Right lung (tissue), 5 donors: ENCODE measurements around the gene FRMD3. TPM values are rescaled to one million over a fixed set of nuclear protein-coding genes. Genes with fewer than 3 reads are reported as not detected.
A peak's percentile ranks its signal among the peaks of the same experiment; 100 is the strongest.
"Not testable (repeated sequence)": the region's sequence is repeated elsewhere in the genome, so short reads cannot be mapped to it uniquely, and the experiment has no call there.

Experiments used
- DNase-seq, 2 donors: peaks; one replicate each; pipeline ENCODE4 v3.0.0-alpha.2; 2013
- polyA plus RNA-seq, 5 donors: library from polyadenylated mRNA; unstranded; fragments of 120-200 nt; gene quantifications; one replicate each; pipeline versions ENCODE4 v1.2.1 to v1.2.3, GENCODE V29; 2013; ENCODE audit warnings: inconsistent platforms in 1 of 5, low replicate concordance in 1 of 5; ENCODE audit not compliant: insufficient read length in 5 of 5, insufficient read depth in 1 of 5

The FRMD3 gene
- polyA plus RNA-seq, 5 donors, result 2.2 to 2.9 (median 2.5) TPM

GRCh38 chr9:83526211-83526610 is 12.0 kb downstream of the FRMD3 start:
- DNase-seq, result no peak

DNA sequence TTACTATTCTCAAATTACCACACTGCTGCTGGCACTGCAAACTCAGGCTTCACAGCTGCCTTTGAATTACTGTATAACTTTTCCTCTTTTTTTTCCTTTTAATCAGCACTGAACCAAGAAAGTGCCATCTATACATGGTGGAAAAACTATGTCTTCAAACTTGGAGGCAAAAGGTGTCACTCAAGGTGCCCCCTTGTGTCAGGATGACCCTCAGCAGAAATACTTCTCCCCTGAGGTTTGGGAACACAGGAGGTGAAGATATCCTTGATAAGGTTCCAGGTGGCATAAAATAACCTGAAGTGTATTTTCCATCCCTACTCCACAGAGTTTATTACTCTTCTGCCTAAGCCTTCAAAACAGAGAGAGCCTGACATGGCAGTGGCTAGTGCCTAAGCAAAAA is 14.5 kb downstream of the FRMD3 start:
- DNase-seq, result no peak

- no peak for DNase-seq
Observed at GRCh38 chr9:83521411-83521810, 16.8 kb downstream of the FRMD3 start.

- DNase-seq, result no peak
Observed at GRCh38 chr9:83521011-83521410, 17.2 kb downstream of the FRMD3 start.

- DNase-seq, result no peak
Observed at GRCh38 chr9:83520292-83520691, 17.9 kb downstream of the FRMD3 start.

DNA sequence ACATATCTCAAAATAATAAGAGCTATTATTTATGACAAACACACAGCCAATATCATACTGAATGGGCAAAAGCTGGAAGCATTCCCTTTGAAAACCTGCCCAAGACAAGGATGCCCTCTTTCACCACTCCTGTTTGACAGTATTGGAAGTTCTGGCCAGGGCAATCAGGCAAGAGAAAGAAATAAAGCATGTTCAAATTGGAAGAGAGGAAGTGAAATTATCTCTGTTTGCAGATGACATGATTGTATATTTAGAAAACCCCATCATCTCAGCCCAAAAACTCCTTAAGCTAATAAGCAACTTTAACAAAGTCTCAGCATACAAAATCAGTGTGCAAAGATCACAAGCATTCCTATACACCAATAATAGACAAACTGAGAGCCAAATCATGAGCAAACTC is 20.2 kb downstream of the FRMD3 start:
- not testable (repeated sequence) for DNase-seq

- no peak for DNase-seq
Observed at GRCh38 chr9:83514767-83515166, 23.4 kb downstream of the FRMD3 start.

- DNase-seq, result no peak
Observed at GRCh38 chr9:83512621-83513020, 25.6 kb downstream of the FRMD3 start.

GRCh38 chr9:83511051-83511450 is 27.1 kb downstream of the FRMD3 start:
- DNase-seq, result no peak

- peak in 1 of 2 donors; percentile 8 for DNase-seq
Observed at GRCh38 chr9:83509402-83509801, 28.8 kb downstream of the FRMD3 start.

- no peak for DNase-seq
Observed at GRCh38 chr9:83508067-83508466, 30.1 kb downstream of the FRMD3 start.

DNA sequence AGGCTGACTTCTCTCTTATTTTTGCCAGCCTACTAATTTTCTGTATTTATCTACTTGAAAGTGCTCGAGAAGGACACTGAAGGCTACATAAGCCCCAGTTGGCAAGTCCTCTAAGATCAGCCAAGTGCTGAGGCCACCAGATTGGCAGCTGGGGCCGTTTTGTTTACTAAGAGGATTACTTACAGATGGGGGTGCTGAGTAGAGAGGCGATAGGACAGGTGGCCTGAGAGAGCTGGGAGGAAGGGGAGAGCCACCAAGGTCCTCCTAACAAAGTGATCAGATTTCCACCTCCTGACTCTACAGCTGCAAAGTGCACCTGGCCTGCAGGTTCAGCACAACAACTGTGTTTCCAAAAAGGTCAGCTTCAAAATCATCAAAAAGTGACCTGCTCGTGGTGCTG is 32.9 kb downstream of the FRMD3 start:
- no peak for DNase-seq

DNA sequence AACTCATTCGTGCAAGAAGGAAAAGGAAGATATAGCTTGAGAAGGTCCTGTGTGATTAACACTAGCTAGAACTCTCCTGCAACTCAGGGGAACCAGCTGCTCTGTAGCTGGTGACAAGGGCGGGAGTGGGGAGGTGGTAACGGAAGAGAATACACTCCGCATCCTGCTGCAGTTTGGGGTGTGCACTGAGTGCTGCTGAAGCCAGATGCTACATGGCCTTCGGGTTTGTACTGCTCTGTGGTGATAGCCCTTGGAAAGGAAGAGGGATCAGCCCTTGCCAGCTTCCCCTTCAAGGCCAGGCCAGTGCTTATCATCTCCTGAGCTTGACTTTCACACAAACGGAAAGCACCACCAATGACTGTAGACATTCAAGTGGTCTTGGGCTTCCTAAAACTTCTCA is 34.3 kb downstream of the FRMD3 start:
- no peak for DNase-seq

GRCh38 chr9:83501565-83501964 is 36.6 kb downstream of the FRMD3 start:
- DNase-seq, result no peak

- no peak for DNase-seq
Observed at GRCh38 chr9:83497441-83497840, 40.8 kb downstream of the FRMD3 start.

DNA sequence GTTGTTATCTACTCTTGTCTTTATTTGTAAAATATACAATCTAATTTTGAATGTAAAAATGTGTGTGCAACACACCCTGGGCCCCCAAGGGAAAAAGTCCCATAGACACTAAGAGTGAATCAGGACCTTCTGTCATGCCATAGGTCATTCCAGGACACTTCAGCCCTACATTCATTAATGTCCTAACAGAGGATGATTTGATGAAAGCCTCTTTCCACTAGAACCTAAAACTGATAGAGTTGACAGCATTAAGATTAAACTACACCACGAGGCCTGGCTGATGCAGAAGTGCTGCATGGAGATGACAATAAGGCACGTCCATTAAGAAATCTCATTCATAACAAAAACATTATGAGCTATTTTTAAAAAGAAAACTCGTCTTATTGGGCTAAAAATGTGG is 46.2 kb downstream of the FRMD3 start:
- DNase-seq, result no peak

DNA sequence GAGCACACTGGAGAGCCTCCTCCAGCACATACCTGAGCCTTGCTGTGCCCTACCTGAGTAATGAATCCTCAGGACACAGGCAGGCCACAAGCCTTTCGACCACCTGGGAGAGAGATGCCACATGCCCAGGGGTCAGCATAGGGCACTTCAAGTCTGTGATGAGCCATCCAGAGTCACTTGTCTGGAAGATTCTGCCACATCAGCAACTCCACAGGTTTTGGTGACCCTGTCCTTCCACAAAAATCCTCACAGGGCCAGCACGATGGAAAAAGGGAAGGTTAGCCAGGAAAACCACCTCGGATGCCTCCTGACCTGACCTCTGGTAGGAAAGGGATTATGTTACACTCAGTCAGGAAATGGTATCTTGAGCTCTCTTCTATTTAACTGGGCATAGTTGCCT is 46.8 kb downstream of the FRMD3 start:
- no peak for DNase-seq

GRCh38 chr9:83489961-83490360 is 48.2 kb downstream of the FRMD3 start:
- no peak for DNase-seq

DNA sequence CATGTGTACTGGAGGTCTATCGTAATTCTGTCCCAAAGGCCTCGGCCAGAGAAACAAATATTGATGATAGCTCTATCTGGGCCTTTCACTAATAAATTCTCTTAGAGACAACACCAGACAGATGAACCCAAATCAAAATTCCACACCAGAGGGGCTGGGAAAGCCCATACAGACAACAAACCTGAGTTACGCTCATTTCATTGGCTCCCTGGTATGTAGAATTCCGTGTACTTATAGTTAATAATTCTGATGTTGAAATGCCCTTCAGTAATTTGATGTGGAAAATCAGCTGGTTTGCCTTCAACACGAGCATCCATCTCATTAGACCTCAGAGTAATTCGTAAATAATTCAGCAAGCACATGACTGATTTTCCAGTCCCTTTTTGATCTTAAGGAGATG is 53.2 kb downstream of the FRMD3 start:
- DNase-seq, result no peak

GRCh38 chr9:83483223-83483622 is 55.0 kb downstream of the FRMD3 start:
- no peak for DNase-seq

DNA sequence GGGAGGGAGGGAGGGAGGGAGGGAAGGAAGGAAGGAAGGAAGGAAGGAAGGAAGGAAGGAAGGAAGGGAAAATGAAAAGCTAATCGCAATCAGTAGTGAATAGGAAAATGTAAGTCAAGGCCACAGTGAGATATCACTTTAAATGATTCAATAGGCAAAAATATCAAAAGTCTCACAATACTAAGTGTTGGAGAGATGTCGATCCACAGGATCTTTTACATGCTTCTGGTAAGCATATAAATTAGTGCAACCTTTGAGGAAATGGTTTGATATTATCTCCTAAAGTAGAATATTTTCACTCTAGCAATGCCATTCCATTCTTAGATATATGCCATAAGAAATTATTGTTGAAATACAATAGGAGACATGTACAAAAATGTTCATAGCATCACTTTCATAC is 58.4 kb downstream of the FRMD3 start:
- DNase-seq, result no peak

- no peak for DNase-seq
Observed at GRCh38 chr9:83477571-83477970, 60.6 kb downstream of the FRMD3 start.

GRCh38 chr9:83477120-83477519 is 61.1 kb downstream of the FRMD3 start:
- DNase-seq, result no peak

DNA sequence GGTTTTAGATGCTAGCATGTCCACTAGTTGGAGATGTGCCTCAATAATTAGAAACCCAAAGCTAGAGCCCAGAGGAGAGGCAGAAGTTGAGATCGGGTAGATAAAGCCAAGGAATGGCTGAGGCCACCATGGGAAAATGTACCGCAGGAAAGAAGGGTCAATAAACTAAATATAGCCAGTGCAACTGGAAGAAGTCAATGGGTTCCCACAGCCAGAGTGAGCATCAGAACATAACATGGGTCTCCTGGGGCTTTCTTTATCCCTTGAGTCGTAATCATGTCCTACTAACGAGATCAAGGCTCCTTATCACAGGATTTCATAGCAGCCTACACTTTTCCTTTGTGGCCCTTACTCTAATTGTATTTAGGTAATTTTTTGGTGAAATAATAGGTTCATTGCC is 61.7 kb downstream of the FRMD3 start:
- DNase-seq, result no peak

DNA sequence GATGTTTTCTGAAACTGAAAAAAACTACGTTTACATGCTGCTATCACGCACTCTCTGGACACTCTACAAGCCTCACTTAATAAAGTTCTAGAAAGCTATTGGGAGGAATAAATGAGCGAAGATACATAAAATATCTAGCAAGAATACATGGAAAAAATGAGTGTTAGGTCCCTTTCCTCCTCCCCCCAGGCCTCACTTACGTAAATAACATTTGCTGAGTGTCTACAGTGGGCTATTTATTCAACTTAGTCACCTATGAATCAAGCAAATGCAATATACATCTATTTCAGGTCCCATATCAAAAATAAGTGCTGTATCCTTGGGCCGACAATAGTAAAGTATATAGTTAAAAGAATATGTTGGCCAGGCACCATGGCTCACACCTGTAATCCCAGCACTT is 62.5 kb downstream of the FRMD3 start:
- DNase-seq, result no peak
